NAMALWA (cell line): Measurements from ENCODE around the gene AGAP2.

Experiments used
- DNase-seq: peaks from one replicate; pipeline ENCODE4 v3.0.0-alpha.2; 2015; ENCODE audit warnings: low spot score

AGAP2 gene

DNA sequence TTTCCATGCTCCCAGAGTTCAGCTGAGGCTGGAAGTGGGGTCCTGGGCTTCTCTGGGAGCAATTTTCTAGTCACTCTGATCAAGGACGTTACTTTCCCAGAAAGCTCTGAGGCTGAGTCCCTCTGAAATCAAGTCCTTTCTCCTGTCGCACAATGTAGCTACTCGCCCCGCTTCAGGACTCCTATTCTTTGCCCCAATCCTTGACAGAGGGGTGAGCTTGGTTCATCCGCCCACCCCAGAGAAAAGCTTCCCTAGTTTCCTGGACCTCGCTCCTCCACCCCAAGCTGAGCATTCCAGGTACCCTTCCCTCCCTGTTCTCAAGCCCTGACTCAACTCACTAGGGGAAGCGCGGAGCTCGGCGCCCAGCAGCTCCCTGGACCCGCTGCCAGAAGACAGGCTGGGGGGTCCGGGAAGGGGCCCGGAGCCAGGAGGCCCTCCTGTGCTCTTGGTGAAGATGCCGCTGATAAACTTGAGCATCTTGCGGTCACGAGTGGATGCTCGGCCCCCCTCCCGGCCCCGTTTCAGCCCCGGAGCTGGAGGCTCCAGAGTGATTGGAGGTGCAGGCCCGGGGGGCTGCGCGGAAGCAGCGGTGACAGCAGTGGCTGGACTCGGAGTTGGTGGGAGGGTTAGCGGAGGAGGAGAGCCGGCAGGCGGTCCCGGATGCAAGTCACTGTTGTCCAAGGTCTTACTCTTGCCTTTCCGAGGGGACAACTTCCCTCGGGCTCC is 1.6 kb downstream of the AGAP2 start:
- no peak for DNase-seq

- no peak for DNase-seq
Observed at GRCh38 chr12:57735952-57736740, 2.4 kb downstream of the AGAP2 start.

- DNase-seq = peak; percentile 35
Observed at GRCh38 chr12:57735198-57735855, 3.2 kb downstream of the AGAP2 start.

DNA sequence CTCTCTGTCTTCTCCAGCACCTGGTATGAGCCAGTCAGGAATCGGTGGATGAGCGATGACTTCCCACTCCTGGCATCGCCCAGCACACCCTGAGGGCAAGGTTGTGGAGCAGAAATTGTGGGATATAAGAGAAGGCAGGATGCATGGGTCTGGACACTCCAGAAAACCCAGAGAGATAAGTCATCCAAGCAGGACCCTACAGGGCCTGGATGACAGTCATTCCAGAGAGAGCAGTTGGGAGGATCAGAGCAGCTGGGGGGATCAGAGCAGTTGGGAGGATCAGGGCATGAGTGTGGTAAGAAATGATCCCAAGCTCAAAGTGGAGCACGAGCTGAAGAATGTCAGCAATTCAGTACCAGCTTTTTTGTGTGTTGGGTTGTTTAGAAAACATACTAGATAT is 4.0 kb downstream of the AGAP2 start:
- no peak for DNase-seq

DNA sequence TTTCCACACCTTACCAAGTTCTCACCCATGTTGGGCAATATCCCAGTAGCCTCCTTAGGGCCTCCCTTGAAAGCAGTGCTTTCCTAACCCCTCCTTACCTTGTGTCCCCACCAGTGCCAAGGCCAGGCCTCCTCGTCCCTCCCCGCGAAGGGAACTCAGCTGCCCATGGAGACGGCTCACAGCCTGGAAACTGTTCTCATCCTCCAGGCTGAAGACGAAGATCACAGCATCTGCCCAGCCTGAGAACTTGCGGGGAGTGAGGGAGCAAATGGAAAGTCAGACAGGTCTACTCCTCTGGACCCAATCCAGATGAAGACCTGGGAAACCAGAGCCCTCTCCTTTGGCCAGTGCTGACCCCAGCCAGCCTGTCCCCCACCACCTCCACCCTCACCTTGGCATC is 4.6 kb downstream of the AGAP2 start:
- DNase-seq = no peak

GRCh38 chr12:57732726-57733593 is 5.6 kb downstream of the AGAP2 start:
- DNase-seq = no peak

DNA sequence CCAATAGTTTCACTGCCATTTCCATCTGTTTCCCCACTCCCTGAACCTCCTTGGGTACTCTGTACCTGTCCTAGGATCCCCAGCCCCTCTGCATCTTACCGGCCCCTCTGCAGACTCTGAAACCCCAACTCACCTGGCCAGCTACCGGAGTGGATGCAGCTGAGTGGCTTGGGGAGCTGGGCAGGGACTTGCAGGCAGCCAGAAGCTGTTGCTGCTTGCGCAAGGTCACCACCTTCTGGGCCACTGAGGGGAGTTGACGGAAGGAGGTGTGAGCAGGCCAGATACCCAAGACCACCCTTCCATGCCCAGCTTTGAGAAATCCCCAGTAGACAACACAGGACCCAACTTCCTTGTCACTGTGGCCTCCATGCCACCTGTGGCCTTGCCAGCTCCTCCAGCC is 6.3 kb downstream of the AGAP2 start:
- no peak for DNase-seq

DNA sequence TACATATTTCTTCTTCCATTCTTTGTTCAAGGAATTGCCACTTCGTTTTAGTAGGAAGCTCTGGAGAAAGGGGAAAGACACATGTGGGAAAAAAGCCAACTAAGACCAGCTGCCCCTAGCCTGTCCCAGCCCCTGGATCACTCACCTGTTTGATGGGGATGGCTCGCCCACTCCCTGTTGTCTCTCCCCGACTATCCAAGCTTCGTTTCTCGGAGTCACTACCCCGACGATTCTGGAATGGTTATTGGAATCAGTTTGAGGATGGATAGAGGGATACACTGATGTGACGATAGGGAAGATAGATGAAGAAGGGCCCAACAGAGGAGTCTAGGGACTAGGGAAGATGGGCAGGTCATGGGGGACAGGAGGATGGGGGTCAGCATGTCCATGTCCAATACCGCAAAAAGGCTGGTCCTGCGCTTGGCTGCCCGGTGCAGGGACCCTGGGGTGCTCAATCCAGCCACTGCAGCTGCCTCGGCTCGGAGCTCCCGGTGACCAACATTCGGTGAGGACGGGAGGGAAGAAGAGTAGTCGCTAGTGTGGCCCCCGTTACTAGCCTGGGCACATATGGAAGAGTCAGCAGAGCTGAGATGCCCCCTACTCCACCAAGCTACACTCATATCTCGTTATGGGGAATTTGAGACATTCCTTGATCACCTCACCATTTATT is 7.0 kb downstream of the AGAP2 start:
- DNase-seq = no peak

- DNase-seq = no peak
Observed at GRCh38 chr12:57730336-57731067, 8.0 kb downstream of the AGAP2 start.

- DNase-seq = no peak
Observed at GRCh38 chr12:57729321-57729844, 9.2 kb downstream of the AGAP2 start.

DNA sequence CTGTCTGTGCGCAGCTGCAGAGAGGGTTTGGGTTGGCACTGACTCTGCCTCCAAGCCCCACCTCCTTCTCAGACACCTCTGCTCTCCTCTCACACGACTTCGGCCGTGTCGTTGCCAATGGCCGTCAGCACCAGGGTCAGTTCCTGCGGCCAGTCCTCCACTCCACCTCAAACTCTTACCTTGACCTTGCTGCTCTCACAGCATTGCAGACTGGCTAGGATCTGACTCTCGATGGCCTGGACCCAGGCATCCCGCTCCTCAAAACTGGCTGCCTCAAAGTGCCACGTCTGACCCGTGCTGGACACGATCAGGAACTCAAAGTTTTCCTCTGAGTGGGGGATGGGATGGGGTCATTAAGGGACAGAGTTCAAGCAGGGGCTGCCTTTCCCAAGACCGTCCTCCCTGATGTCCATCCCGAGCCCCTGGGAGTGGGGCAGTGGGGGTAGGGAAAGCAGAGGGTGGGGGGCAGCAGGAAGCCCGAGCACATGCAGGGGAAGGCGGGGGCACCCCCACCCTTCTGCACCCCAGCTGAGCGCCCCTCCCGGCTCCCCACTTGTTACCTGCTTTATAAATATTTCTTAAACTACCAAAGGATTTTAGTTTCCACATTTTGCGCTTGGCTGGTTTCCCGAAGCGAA is 10.7 kb downstream of the AGAP2 start:
- DNase-seq = no peak

- no peak for DNase-seq
Observed at GRCh38 chr12:57726884-57727757, 11.4 kb downstream of the AGAP2 start.

DNA sequence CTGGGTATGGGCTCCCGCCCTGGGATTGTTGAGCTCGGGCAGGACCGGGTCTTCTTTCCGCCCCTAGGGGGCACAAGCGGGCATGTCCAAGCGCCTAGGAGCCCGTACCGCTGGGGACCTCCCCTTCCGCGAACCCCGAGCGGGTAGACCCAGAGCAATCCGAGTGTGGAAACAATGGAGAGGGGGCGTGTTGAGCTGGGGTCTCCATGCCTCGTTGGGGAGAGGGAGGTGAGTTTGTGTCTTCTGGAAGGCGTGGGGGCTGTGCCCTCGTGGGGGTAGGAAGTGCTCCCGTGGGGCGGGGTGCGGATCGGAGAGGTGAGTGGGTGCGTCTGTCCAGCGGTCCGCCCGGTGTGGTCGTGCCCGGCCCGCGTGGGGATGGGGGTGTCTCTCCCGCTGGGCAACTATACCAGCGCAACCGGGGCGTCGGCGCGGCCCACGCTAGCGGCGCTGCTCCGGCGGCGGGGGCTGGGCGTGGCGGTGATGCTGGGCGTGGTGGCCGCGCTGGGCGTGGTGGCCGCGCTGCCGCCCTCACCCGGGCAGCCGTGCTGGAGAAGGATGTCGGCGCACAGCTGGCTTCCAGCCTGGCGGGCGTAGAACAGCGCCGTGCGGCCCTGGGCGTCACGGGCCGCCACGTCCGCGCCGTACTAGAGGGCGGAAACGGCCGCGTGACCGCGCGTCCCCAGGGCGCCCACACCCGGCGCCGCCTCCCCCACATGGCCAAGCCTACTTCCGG is 12.2 kb downstream of the AGAP2 start:
- DNase-seq = no peak

DNA sequence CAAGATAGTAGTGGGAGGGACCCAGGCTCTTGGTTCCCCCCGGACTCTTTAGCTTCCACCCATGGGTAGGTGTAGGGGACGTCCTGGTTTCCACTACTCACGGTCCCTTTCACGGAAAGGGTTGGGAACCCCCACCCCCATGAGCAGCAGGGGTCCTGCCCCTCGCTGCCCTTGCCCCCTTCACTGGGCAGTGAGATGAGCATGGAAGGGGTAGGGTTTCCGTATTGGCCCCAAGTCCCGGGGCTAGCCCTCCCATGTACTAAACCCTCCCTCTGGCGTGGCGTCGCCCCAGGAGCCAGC is 12.7 kb downstream of the AGAP2 start:
- no peak for DNase-seq

GRCh38 chr12:57724936-57725740 is 13.4 kb downstream of the AGAP2 start:
- no peak for DNase-seq

- no peak for DNase-seq
Observed at GRCh38 chr12:57724003-57724935, 14.3 kb downstream of the AGAP2 start.

DNA sequence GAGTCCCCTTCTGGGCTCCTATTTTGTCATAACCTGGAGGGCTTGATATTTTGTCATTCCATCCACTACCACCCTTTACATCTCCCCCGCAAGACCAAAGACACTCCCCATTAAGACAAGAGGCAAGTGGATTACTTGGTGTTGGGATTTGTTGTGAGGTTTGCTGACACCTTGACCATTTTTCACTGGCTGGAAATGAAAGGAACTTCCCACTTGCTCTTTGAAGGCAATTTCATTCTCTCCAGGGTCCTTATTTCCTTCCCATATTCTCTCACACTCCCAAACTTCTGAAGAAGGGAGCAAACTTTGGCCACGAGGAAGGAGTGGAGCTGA is 14.9 kb downstream of the AGAP2 start:
- DNase-seq = no peak
